AG10803 (cell line): ENCODE results near the gene TSSK6.

Source experiments
- DNase-seq: peaks from one replicate; pipeline ENCODE4 v3.0.0; 2010; ENCODE audit warnings: low read depth
- H3K4me3 ChIP-seq: 2 replicates; pipeline ENCODE4 v1.5.1; 2011; ENCODE audit warnings: mild to moderate bottlenecking, low read length, control low read depth
- CTCF ChIP-seq: conservative IDR thresholded peaks from 2 replicates; pipeline ENCODE4 v1.5.1; 2011; ENCODE audit warnings: mild to moderate bottlenecking, low read length, control low read depth, inconsistent platforms

The TSSK6 gene

GRCh38 chr19:19544954-19545591 is 29.7 kb upstream of the TSSK6 start:
- no peak overlapping the region for H3K4me3 ChIP-seq
- TF ChIP-seq CTCF: no peak
- DNase-seq: no peak

GRCh38 chr19:19544257-19544953 is 29.1 kb upstream of the TSSK6 start:
- TF ChIP-seq CTCF: no peak
- DNase-seq: no peak
- H3K4me3 ChIP-seq: no peak overlapping the region

GRCh38 chr19:19543640-19544039 is 28.3 kb upstream of the TSSK6 start:
- no peak overlapping the region for H3K4me3 ChIP-seq
- no peak for DNase-seq
- no peak for TF ChIP-seq CTCF

DNA sequence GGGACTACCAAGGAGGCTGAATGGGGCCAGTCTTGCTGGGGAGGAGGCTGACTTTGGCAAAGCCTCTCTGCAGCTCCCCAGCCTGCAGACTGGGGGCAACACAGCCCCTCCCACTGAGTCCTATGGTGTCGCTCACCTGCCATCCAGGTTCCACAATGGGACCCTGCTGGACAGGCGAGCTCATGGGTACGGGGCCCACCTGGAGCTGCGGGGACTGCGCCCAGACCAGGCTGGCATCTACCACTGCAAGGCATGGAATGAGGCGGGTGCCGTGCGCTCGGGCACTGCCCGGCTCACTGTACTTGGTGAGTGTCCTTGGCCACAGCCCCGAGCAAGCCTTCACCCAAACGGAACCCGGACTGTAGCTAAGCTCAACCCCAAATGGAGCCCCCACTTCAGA is 27.8 kb upstream of the TSSK6 start:
- DNase-seq: no peak
- no peak overlapping the region for H3K4me3 ChIP-seq
- TF ChIP-seq CTCF: no peak

- TF ChIP-seq CTCF: no peak
- DNase-seq: no peak
- no peak overlapping the region for H3K4me3 ChIP-seq
These were observed 27.2 kb upstream of the TSSK6 start for GRCh38 chr19:19542507-19542906.

DNA sequence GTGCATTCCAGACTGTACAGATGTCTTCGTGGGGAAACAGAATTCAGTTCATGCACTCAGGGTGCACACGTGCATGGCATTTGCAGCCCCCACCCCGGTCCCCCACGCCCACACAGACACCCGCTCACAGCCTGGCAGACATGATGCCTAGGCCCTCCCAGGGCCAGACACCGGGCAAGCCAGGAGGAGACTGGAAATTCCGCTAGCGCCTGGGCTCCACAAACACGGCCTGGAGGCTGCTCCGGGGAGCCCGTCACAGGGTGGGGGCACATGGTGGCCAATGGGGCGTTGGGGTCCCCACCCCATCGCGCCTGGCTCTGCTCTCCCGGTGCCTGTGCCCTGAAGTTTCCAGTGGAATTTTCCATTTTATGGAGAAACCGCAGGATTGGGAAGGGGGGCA is 26.3 kb upstream of the TSSK6 start:
- DNase-seq: no peak
- TF ChIP-seq CTCF: no peak
- no peak overlapping the region for H3K4me3 ChIP-seq
